Vagina (tissue), 2 donors: ENCODE measurements around the gene PRIM1.

ENCODE experiments used
- CTCF ChIP-seq, 3 experiments: fragments of 450-650 bp in 2 of 3; fragments of 200-600 bp in 1 of 3; sonication (generic) in 1 of 3; IDR thresholded peaks; one replicate each; pipeline ENCODE4 v1.5.1; 2017 to 2019; ENCODE audit warnings: antibody characterized with exemption in 3 of 3, mild to moderate bottlenecking in 2 of 3, moderate library complexity in 2 of 3
- POLR2A ChIP-seq, 2 donors: fragments of 450-650 bp; IDR thresholded peaks; one replicate each; pipeline ENCODE4 v1.6.1; 2017; ENCODE audit warnings: antibody characterized with exemption in 2 of 2, mild to moderate bottlenecking in 2 of 2, moderate library complexity in 2 of 2

- TF ChIP-seq CTCF (IDR thresholded peaks at IDR 0.05), result no peak
- no peak for TF ChIP-seq POLR2A (IDR thresholded peaks at IDR 0.05)
These were observed 37.6 kb downstream of the PRIM1 start for GRCh38 chr12:56714431-56714929.
